K562 (cell line): ENCODE data around the gene ARL13A. TPM values are rescaled to one million over a fixed set of nuclear protein-coding genes. Genes with fewer than 3 reads are reported as not detected.

Experiments used
- ATAC-seq: fragments of 200-7000 bp; cut with Tn5 transposase; 3 replicates; pipeline ENCODE4 v1.9.1; 2020; ENCODE audit warnings: moderate library complexity
- BruUV-seq: library from RNA; stranded (reverse); fragments of 400-500 nt; replicated peaks from 2 replicates; lab custom pipeline; 2021; lab: Mats Ljungman, UMichigan
- CTCF ChIA-PET: fragments of 300-600 bp; formaldehyde crosslinking; extraction: SDS; loops from one replicate; lab custom pipeline; 2021; ENCODE audit warnings: low intra/inter-chr PET ratio; lab: Yijun Ruan, JAX
- POLR2A ChIA-PET: fragments of 300-600, 350-650 bp; sonication (Branson Sonifier 250); formaldehyde crosslinking; extraction: SDS; loops from one replicate; lab custom pipeline; 2021; ENCODE audit warnings: antibody characterized with exemption, inconsistent platforms; lab: Yijun Ruan, JAX
- DNase-seq, 4 experiments: peaks; one replicate each; pipeline versions ENCODE4 v3.0.0 to v3.0.0-alpha.2; 2011 to 2018; ENCODE audit warnings: low spot score in 3 of 4, mixed read lengths in 3 of 4; ENCODE audit errors: extremely low read depth in 1 of 4
- FAIRE-seq: peaks from 2 replicates; lab custom pipeline; 2011; peaks lifted over from hg19 to GRCh38; lab: Jason Lieb, UNC
- H2AFZ ChIP-seq: 2 replicates; pipeline ENCODE4 v1.6.0; 2011; ENCODE audit warnings: low read depth, low read length, control low read depth, inconsistent platforms
- H3K27ac ChIP-seq: fragments of 200-600 bp; 3 replicates; pipeline ENCODE4 v1.8.0; 2011; ENCODE audit warnings: low read depth, mild to moderate bottlenecking, control low read depth, inconsistent platforms, low read length, moderate library complexity, mixed read lengths; ENCODE audit errors: extremely low read depth
- H3K27me3 ChIP-seq, 2 experiments: fragments of 300-600 bp in 1 of 2; 2 replicates in 1 of 2; 3 replicates in 1 of 2; pipeline versions ENCODE4 v1.6.0 to v1.8.0; 2011; ENCODE audit warnings: inconsistent platforms in 2 of 2, low read length in 2 of 2, mild to moderate bottlenecking in 1 of 2, mixed read lengths in 1 of 2, moderate library complexity in 1 of 2; ENCODE audit not compliant: control insufficient read depth in 2 of 2, insufficient read depth in 2 of 2
- H3K36me3 ChIP-seq: fragments of 300-600 bp; 3 replicates; pipeline ENCODE4 v1.8.0; 2011; ENCODE audit warnings: mild to moderate bottlenecking, low read length, inconsistent platforms; ENCODE audit not compliant: control insufficient read depth, insufficient read depth
- H3K4me1 ChIP-seq, 2 experiments: fragments of 200-600 bp in 1 of 2; replicated peaks in 1 of 2; 2 replicates in 1 of 2; 3 replicates in 1 of 2; pipeline versions ENCODE4 v1.5.1 to v1.8.0; 2011; ENCODE audit warnings: inconsistent platforms in 2 of 2, low read length in 2 of 2, mild to moderate bottlenecking in 1 of 2, mixed read lengths in 1 of 2, moderate library complexity in 1 of 2; ENCODE audit not compliant: control insufficient read depth in 2 of 2, insufficient read depth in 2 of 2
- H3K4me2 ChIP-seq: 2 replicates; pipeline ENCODE4 v1.6.1; 2011; ENCODE audit warnings: low read length, control low read depth, inconsistent platforms, mixed read lengths; ENCODE audit not compliant: insufficient read depth
- H3K4me3 ChIP-seq: fragments of 200-600 bp; sonication (generic), shearing (Covaris generic); 2 replicates; pipeline ENCODE4 v1.5.1; 2016; ENCODE audit warnings: control low read depth, inconsistent platforms
- H3K79me2 ChIP-seq: fragments of 200-600 bp; 3 replicates; pipeline ENCODE4 v1.8.0; 2011; ENCODE audit warnings: low read length, inconsistent platforms; ENCODE audit not compliant: control insufficient read depth, insufficient read depth
- H3K9ac ChIP-seq, 2 experiments: 2 replicates each; pipeline versions ENCODE4 v1.6.0 to v1.6.1; 2011; ENCODE audit warnings: low read depth in 2 of 2, low read length in 2 of 2, control low read depth in 1 of 2, inconsistent platforms in 1 of 2, mild to moderate bottlenecking in 1 of 2, mixed read lengths in 1 of 2; ENCODE audit not compliant: insufficient read depth in 1 of 2
- H3K9me1 ChIP-seq: one replicate; pipeline ENCODE4 v1.6.0; 2011; ENCODE audit warnings: inconsistent platforms, mild to moderate bottlenecking, low read length, moderate library complexity; ENCODE audit not compliant: control insufficient read depth, insufficient read depth
- H3K9me3 ChIP-seq: replicated peaks from 2 replicates; pipeline ENCODE4 v1.5.1; 2011; ENCODE audit warnings: low read depth, low read length, inconsistent platforms; ENCODE audit not compliant: control insufficient read depth, insufficient read depth
- H4K20me1 ChIP-seq: replicated peaks from 2 replicates; pipeline ENCODE4 v1.6.1; 2011; ENCODE audit warnings: low read length, inconsistent platforms, mixed read lengths; ENCODE audit not compliant: control insufficient read depth, insufficient read depth
- ELF1 ChIP-seq: fragments of 200-800 bp; sonication (Bioruptor generic); IDR thresholded peaks from 2 replicates; pipeline ENCODE4 v1.6.1; 2016; ENCODE audit warnings: missing genetic modification characterization, missing compliant biosample characterization
- HOXB6 ChIP-seq: fragments of 250-450 bp; sonication (Bioruptor Pico); IDR thresholded peaks from 2 replicates; pipeline ENCODE4 v1.5.1; 2022; ENCODE audit warnings: mild to moderate bottlenecking, borderline replicate concordance
- ZFP30 ChIP-seq: fragments of 250-450 bp; sonication (Bioruptor Pico); IDR thresholded peaks from 2 replicates; pipeline ENCODE4 v1.8.0; 2022; ENCODE audit warnings: moderate library complexity, mild to moderate bottlenecking, inconsistent platforms, borderline replicate concordance
- ZNF274 ChIP-seq: IDR thresholded peaks from 2 replicates; pipeline ENCODE4 v1.6.1; 2011; ENCODE audit warnings: low read depth, mild to moderate bottlenecking, low read length, moderate library complexity, borderline replicate concordance
- ZNF57 ChIP-seq: fragments of 450-650 bp; formaldehyde crosslinking; IDR thresholded peaks from 2 replicates; pipeline ENCODE4 v1.4.0; 2020; ENCODE audit warnings: mild to moderate bottlenecking, moderate library complexity
- ZNF584 ChIP-seq: fragments of 200-800 bp; sonication (Bioruptor generic); IDR thresholded peaks from 2 replicates; pipeline ENCODE4 v1.6.1; 2016; ENCODE audit warnings: low read depth, mild to moderate bottlenecking, missing genetic modification characterization, missing compliant biosample characterization
- ZNF699 ChIP-seq: fragments of 250-450 bp; sonication (Bioruptor Pico); IDR thresholded peaks from 2 replicates; pipeline ENCODE4 v1.8.0; 2021; ENCODE audit warnings: mild to moderate bottlenecking, moderate library complexity; ENCODE audit not compliant: insufficient replicate concordance
- ZNF75A ChIP-seq: fragments of 450-650 bp; formaldehyde crosslinking; IDR thresholded peaks from 2 replicates; pipeline ENCODE4 v1.4.0; 2020; ENCODE audit warnings: mild to moderate bottlenecking
- ZNF766 ChIP-seq: fragments of 200-800 bp; sonication (Bioruptor generic); conservative IDR thresholded peaks from 2 replicates; pipeline ENCODE4 v1.6.1; 2016; ENCODE audit warnings: missing genetic modification characterization, missing compliant biosample characterization
- in situ Hi-C: fragments of 300-500 bp; cut with MboI; formaldehyde crosslinking; loops from 4 replicates; pipeline ENCODE4 v1.15.0; 2018; ENCODE audit warnings: inconsistent platforms, mixed read lengths
- intact Hi-C: fragments of 100-400 bp; cut with micrococcal nuclease; formaldehyde crosslinking; loops from 2 replicates; pipeline ENCODE4 v1.14.2; 2022
- polyA plus RNA-seq, 8 experiments: library from polyadenylated mRNA; depleted of rRNA in 4 of 8; stranded (reverse) in 5 of 8; unstranded in 3 of 8; fragments of >200 nt; fragmentation: Nextera tagmentation in 2 of 8; fragmentation: Illumina TruSeq in 1 of 8; extraction: Ambion mirVana in 2 of 8; extraction: Trizol in 1 of 8; gene quantifications; 2 replicates each; pipeline versions ENCODE4 v1.2.1 to v1.2.3, GENCODE V29; 2011 to 2014; ENCODE audit warnings: inconsistent platforms in 1 of 8, missing spikeins in 1 of 8
- total RNA-seq, 7 experiments: library from RNA; depleted of rRNA in 6 of 7; stranded (reverse); fragments of >200 nt in 6 of 7; fragmentation: Illumina TruSeq in 2 of 7; extraction: Trizol in 2 of 7; gene quantifications; 2 replicates each; pipeline versions ENCODE4 v1.2.1 to v1.2.3, GENCODE V29; 2011 to 2021; ENCODE audit warnings: low replicate concordance in 1 of 7
- TF ChIP-seq, protein P1 (sequence below): fragments of 250-450 bp; sonication (Bioruptor Pico); IDR thresholded peaks from 2 replicates; pipeline ENCODE4 v1.4.0; 2020; ENCODE audit warnings: mild to moderate bottlenecking, moderate library complexity
- TF ChIP-seq, protein P2 (sequence below), 2 experiments: fragments of 450-650 bp; IDR thresholded peaks; 2 replicates each; pipeline ENCODE4 v1.6.1; 2016; ENCODE audit warnings: mild to moderate bottlenecking in 2 of 2, borderline replicate concordance in 1 of 2, low read depth in 1 of 2, moderate library complexity in 1 of 2
- TF ChIP-seq, protein P3 (sequence below): sonication (generic); formaldehyde crosslinking; IDR thresholded peaks from 2 replicates; pipeline ENCODE4 v1.8.1; 2023; ENCODE audit warnings: mild to moderate bottlenecking, missing genetic modification reagents

ARL13A gene
- total and polyA plus RNA-seq, 9 of the 15 experiments (the other 6 are each of a cell fraction or from before 2014, with no cell fraction given): not detected

- FAIRE-seq: no peak
- no peak overlapping the region for H3K4me3 ChIP-seq
- H3K9me1 ChIP-seq: no peaks in the 10 kb centered on the region
- no peak for DNase-seq
- POLR2A ChIA-PET: no interaction called here
- H2AFZ ChIP-seq: no peak overlapping the region
- H3K4me1 ChIP-seq: no peaks in the 10 kb centered on the region
- H3K9me3 ChIP-seq: no peaks in the 10 kb centered on the region
- no peak overlapping the region for H3K27ac ChIP-seq
- CTCF ChIA-PET: no interaction called here
- H3K79me2 ChIP-seq: no peaks in the 10 kb centered on the region
- no peaks in the 10 kb centered on the region for H3K27me3 ChIP-seq
- intact Hi-C loops: no loop called here
- no TSS peak for BruUV-seq
- no peak overlapping the region for H3K9ac ChIP-seq
- no peak overlapping the region for H3K4me2 ChIP-seq
- no peaks in the 10 kb centered on the region for H4K20me1 ChIP-seq
- no peak for ATAC-seq
- in situ Hi-C loops: no loop called here
- peaks cover 14% of the 10 kb centered on the region; the same call in 1 of the 3 replicates for H3K36me3 ChIP-seq
- TF ChIP-seq, protein P1, sequence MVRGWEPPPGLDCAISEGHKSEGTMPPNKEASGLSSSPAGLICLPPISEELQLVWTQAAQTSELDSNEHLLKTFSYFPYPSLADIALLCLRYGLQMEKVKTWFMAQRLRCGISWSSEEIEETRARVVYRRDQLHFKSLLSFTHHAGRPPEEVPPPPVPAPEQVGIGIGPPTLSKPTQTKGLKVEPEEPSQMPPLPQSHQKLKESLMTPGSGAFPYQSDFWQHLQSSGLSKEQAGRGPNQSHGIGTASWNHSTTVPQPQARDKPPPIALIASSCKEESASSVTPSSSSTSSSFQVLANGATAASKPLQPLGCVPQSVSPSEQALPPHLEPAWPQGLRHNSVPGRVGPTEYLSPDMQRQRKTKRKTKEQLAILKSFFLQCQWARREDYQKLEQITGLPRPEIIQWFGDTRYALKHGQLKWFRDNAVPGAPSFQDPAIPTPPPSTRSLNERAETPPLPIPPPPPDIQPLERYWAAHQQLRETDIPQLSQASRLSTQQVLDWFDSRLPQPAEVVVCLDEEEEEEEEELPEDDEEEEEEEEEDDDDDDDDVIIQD (CRISPR knock-in tag): no peak
- TF ChIP-seq ZFP30 (CRISPR knock-in tag) (no peak), ZNF766 (CRISPR knock-in tag) (no peak), HOXB6 (CRISPR knock-in tag) (no peak), ZNF584 (CRISPR knock-in tag) (no peak), ZNF274 (no peak), ZNF75A (CRISPR knock-in tag) (no peak), ZNF699 (no peak), ZNF57 (no peak), ELF1 (tag) (no peak)
- TF ChIP-seq, protein P2, sequence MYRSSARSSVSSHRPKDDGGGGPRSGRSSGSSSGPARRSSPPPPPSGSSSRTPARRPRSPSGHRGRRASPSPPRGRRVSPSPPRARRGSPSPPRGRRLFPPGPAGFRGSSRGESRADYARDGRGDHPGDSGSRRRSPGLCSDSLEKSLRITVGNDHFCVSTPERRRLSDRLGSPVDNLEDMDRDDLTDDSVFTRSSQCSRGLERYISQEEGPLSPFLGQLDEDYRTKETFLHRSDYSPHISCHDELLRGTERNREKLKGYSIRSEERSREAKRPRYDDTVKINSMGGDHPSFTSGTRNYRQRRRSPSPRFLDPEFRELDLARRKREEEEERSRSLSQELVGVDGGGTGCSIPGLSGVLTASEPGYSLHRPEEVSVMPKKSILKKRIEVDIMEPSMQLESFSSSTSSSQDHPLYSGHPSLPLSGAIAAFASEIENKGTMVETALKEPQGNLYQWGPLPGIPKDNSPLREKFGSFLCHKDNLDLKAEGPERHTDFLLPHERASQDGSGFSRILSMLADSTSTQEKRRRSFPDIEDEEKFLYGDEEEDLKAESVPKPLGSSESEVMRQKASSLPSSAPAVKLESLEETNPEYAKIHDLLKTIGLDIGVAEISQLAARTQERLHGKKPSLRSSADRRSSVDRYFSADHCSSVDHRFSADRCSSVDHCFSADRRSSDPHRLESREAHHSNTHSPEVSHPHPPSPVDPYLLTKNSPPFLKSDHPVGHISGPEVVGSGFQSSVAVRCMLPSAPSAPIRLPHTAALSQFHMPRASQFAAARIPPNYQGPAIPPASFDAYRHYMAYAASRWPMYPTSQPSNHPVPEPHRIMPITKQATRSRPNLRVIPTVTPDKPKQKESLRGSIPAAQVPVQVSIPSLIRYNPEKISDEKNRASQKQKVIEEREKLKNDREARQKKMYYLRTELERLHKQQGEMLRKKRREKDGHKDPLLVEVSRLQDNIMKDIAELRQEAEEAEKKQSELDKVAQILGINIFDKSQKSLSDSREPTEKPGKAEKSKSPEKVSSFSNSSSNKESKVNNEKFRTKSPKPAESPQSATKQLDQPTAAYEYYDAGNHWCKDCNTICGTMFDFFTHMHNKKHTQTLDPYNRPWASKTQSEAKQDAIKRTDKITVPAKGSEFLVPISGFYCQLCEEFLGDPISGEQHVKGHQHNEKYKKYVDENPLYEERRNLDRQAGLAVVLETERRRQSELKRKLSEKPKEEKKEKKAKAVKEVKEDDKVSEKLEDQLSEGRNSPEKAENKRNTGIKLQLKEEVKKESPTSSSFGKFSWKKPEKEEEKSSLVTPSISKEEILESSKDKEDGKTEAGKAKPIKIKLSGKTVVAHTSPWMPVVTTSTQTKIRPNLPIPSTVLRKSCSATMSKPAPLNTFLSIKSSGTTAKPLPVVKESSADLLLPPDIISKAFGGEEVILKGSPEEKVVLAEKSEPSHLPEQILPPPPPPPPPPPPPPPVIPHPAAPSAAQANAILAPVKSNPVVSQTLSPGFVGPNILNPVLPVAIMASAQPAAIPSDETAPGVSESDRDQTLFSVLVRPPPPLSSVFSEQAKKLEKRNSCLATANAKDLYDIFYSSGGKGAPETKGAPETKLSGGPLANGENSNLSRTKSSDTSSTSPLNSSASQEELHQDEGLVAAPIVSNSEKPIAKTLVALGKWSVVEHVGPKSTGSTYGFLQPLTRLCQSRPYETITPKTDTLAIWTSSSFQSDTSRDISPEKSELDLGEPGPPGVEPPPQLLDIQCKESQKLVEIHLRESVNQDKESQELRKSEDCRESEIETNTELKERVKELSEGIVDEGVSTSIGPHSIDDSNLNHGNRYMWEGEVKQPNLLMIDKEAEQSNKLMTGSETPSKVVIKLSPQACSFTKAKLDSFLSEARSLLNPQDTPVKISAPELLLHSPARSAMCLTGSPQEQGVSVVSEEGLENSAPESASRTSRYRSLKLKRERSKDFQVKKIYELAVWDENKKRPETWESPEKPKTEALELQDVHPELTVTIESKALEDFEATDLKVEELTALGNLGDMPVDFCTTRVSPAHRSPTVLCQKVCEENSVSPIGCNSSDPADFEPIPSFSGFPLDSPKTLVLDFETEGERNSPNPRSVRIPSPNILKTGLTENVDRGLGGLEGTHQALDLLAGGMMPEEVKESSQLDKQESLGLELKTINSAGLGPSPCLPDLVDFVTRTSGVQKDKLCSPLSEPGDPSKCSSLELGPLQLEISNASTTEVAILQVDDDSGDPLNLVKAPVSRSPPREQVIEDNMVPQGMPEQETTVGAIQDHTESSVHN (IDR thresholded peaks at IDR 0.05; ENCODE audit: borderline replicate concordance in 1 of 2, low read depth in 1 of 2): no peak
- TF ChIP-seq, protein P3, sequence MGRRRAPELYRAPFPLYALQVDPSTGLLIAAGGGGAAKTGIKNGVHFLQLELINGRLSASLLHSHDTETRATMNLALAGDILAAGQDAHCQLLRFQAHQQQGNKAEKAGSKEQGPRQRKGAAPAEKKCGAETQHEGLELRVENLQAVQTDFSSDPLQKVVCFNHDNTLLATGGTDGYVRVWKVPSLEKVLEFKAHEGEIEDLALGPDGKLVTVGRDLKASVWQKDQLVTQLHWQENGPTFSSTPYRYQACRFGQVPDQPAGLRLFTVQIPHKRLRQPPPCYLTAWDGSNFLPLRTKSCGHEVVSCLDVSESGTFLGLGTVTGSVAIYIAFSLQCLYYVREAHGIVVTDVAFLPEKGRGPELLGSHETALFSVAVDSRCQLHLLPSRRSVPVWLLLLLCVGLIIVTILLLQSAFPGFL (CRISPR knock-in tag): no peak
These were observed 39.6 kb downstream of the ARL13A start for GRCh38 chrX:101009090-101009489.
